ENCODE measurements around the gene OGFR. TPM values are rescaled to one million over a fixed set of nuclear protein-coding genes. Genes with fewer than 3 reads are reported as not detected.

The OGFR gene
- total RNA-seq, 1 experiment from 2014 or later = 47.3 TPM

DNA sequence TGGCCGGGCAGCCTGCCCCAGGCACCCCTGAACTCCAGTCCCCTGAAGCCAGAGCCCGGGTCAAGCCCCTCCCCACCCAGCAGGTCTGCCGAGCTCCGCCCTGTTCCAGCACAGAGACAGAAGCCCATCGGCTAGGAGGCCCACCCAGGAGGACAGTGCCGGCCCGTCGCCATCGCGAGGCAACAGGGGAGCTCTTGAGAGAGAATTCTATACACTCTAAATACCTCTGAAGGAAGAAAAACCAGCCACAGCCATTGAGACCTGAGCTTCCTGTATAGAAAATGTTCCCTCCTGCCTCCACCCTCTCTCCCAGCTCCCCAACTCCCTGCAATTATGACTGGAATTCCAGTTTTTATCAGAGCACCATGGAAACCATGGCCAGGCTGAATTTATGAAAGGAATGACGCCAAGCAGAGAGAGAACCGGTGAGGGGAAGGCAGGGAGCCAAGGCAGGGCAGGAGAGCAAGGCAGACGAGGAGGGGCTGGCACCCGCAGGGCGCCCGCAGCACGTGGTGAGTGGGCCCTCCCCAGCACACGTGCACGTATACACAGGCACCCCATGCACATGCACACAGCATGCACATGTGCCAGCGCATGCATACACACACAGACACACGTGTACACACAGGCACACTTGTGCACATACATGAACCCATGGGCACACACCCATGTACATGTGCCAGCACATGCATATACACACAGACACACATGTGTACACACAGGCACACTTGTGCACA is 35.9 kb upstream of the OGFR start:
- Histone ChIP-seq H3K4me1 (ENCODE audit: control insufficient read depth, insufficient read depth, low read length) (no peaks in the 10 kb centered on the region; the same call in 1 of the 2 replicates), H3K27me3 (ENCODE audit: control insufficient read depth, insufficient read depth, low read length) (no peaks in the 10 kb centered on the region)
- in situ Hi-C loops (cut with HindIII; ENCODE audit: low pct_unique_long_range_greater_than_20kb, low sequenced_read_pairs) = no loop called here

DNA sequence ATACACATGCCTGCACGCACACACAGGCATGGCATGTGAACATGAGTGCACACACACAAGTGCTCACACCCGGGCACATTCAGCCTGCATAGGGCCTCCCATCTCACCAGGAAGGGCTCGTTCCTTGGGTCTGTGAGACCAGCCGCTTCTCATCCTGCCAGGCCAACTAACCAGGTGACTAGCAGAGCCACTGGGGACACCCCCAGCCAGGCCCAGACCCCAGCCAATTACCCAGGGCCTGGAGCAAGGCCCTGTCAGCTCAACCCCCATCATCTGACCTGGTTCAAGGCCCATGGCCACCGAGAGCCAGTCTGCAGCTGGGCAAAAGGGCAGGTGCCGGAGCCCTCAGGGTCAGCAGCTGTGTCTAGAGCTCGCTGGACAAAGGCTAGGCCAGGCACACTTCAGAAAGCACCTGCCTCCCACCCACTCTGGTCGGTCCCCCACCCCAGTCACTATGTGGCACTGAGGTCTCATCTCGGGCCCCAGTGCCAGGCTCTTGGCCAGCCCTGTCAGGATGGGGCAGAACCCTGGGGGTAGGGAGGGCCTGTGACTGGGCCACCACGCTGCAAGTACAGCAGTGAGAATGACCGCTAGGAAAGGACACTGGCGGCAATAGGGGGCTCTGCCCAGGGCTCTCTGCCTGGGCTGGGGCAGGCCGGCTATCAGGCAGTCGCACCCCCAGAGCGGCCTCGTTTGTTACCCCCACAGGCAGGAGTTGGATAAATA is 35.1 kb upstream of the OGFR start:
- no peak for DNase-seq (ENCODE audit: low read depth, low spot score)
- POLR2A ChIA-PET = no interaction called here
- Histone ChIP-seq H3K27me3 (ENCODE audit: control insufficient read depth, insufficient read depth, low read length) (no peaks in the 10 kb centered on the region), H3K9me3 (ENCODE audit: control insufficient read depth, insufficient read depth, low read depth, low read length) (no peaks in the 10 kb centered on the region), H3K4me3 (ENCODE audit: low read depth in 2 of 2, low read length in 2 of 2) (no peak overlapping the region), H3K4me1 (ENCODE audit: control insufficient read depth, insufficient read depth, low read length) (no peaks in the 10 kb centered on the region; the same call in 1 of the 2 replicates), H3K27ac (ENCODE audit: low read length) (no peak overlapping the region), H3K36me3 (ENCODE audit: control insufficient read depth, insufficient read depth, low read length) (no peaks in the 10 kb centered on the region)
- BruUV-seq (replicated peaks) = no TSS peak
- intact Hi-C loops (cut with micrococcal nuclease; ENCODE audit: unreplicated experiment) = no loop called here
- no peak for ATAC-seq
- TF ChIP-seq POLR2AphosphoS5 (IDR thresholded peaks at IDR 0.05; ENCODE audit: low read depth, low read length) (no peak), SIN3A (IDR thresholded peaks at IDR 0.05; ENCODE audit: borderline replicate concordance, insufficient read depth, low read depth, low read length) (no peak), TCF7L2 (IDR thresholded peaks at IDR 0.05; ENCODE audit: low read depth, low read length) (no peak)
- TF ChIP-seq, protein P1, sequence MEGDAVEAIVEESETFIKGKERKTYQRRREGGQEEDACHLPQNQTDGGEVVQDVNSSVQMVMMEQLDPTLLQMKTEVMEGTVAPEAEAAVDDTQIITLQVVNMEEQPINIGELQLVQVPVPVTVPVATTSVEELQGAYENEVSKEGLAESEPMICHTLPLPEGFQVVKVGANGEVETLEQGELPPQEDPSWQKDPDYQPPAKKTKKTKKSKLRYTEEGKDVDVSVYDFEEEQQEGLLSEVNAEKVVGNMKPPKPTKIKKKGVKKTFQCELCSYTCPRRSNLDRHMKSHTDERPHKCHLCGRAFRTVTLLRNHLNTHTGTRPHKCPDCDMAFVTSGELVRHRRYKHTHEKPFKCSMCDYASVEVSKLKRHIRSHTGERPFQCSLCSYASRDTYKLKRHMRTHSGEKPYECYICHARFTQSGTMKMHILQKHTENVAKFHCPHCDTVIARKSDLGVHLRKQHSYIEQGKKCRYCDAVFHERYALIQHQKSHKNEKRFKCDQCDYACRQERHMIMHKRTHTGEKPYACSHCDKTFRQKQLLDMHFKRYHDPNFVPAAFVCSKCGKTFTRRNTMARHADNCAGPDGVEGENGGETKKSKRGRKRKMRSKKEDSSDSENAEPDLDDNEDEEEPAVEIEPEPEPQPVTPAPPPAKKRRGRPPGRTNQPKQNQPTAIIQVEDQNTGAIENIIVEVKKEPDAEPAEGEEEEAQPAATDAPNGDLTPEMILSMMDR (IDR thresholded peaks at IDR 0.05) = no peak
- TF ChIP-seq, protein P2, sequence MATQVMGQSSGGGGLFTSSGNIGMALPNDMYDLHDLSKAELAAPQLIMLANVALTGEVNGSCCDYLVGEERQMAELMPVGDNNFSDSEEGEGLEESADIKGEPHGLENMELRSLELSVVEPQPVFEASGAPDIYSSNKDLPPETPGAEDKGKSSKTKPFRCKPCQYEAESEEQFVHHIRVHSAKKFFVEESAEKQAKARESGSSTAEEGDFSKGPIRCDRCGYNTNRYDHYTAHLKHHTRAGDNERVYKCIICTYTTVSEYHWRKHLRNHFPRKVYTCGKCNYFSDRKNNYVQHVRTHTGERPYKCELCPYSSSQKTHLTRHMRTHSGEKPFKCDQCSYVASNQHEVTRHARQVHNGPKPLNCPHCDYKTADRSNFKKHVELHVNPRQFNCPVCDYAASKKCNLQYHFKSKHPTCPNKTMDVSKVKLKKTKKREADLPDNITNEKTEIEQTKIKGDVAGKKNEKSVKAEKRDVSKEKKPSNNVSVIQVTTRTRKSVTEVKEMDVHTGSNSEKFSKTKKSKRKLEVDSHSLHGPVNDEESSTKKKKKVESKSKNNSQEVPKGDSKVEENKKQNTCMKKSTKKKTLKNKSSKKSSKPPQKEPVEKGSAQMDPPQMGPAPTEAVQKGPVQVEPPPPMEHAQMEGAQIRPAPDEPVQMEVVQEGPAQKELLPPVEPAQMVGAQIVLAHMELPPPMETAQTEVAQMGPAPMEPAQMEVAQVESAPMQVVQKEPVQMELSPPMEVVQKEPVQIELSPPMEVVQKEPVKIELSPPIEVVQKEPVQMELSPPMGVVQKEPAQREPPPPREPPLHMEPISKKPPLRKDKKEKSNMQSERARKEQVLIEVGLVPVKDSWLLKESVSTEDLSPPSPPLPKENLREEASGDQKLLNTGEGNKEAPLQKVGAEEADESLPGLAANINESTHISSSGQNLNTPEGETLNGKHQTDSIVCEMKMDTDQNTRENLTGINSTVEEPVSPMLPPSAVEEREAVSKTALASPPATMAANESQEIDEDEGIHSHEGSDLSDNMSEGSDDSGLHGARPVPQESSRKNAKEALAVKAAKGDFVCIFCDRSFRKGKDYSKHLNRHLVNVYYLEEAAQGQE (IDR thresholded peaks at IDR 0.05; ENCODE audit: insufficient read depth in 1 of 2, low read depth in 2 of 2, low read length in 1 of 2) = no peak
- in situ Hi-C loops (cut with HindIII; ENCODE audit: low pct_unique_long_range_greater_than_20kb, low sequenced_read_pairs) = no loop called here
- CTCF ChIA-PET = no interaction called here

More for the DNA sequence above, 35.9 kb upstream of the OGFR start:
- no peak for DNase-seq (ENCODE audit: low read depth, low spot score)
- ChIA-PET POLR2A (no interaction called here), CTCF (no interaction called here)
- no peaks in the 10 kb centered on the region for H3K9me3 ChIP-seq (ENCODE audit: control insufficient read depth, insufficient read depth, low read depth, low read length)
- no peak overlapping the region for H3K4me3 ChIP-seq (ENCODE audit: low read depth in 2 of 2, low read length in 2 of 2)
- no peak for ATAC-seq
- no TSS peak for BruUV-seq (replicated peaks)
- no peaks in the 10 kb centered on the region for H3K36me3 ChIP-seq (ENCODE audit: control insufficient read depth, insufficient read depth, low read length)
- H3K27ac ChIP-seq (ENCODE audit: low read length) = no peak overlapping the region
- intact Hi-C loops (cut with micrococcal nuclease; ENCODE audit: unreplicated experiment) = no loop called here
- TF ChIP-seq, protein P2 (IDR thresholded peaks at IDR 0.05; ENCODE audit: insufficient read depth in 1 of 2, low read depth in 2 of 2, low read length in 1 of 2) = no peak
- TF ChIP-seq POLR2AphosphoS5 (IDR thresholded peaks at IDR 0.05; ENCODE audit: low read depth, low read length) (no peak), SIN3A (IDR thresholded peaks at IDR 0.05; ENCODE audit: borderline replicate concordance, insufficient read depth, low read depth, low read length) (no peak), TCF7L2 (IDR thresholded peaks at IDR 0.05; ENCODE audit: low read depth, low read length) (no peak)
- TF ChIP-seq, protein P1 (IDR thresholded peaks at IDR 0.05) = no peak
